Liver (tissue), 3 donors: ENCODE measurements around the gene GLB1L2.

Source experiments
- GABPA ChIP-seq, 2 donors: IDR thresholded peaks in 1 of 2; conservative IDR thresholded peaks in 1 of 2; 2 replicates each; pipeline ENCODE4 v1.6.1; 2016; ENCODE audit warnings: antibody characterized with exemption in 2 of 2, mild to moderate bottlenecking in 1 of 2, moderate library complexity in 1 of 2
- HNF4A ChIP-seq, 2 donors: conservative IDR thresholded peaks; 2 replicates each; pipeline ENCODE4 v1.6.1; 2016; ENCODE audit warnings: antibody characterized with exemption in 2 of 2, mild to moderate bottlenecking in 2 of 2
- RAD21 ChIP-seq, 2 donors: IDR thresholded peaks; 2 replicates each; pipeline ENCODE4 v1.6.1; 2016; ENCODE audit warnings: antibody characterized with exemption in 2 of 2, mild to moderate bottlenecking in 2 of 2
- SP1 ChIP-seq: IDR thresholded peaks from 2 replicates; pipeline ENCODE4 v1.6.1; 2018; ENCODE audit warnings: antibody characterized with exemption, mild to moderate bottlenecking
- YY1 ChIP-seq: IDR thresholded peaks from 2 replicates; pipeline ENCODE4 v1.6.1; 2016; ENCODE audit warnings: antibody characterized with exemption, mild to moderate bottlenecking
- TF ChIP-seq, protein P1 (sequence below): fragments of 150-350 bp; IDR thresholded peaks from 2 replicates; pipeline ENCODE4 v1.5.1; 2017; ENCODE audit warnings: improper control_type of control experiment, low read depth, low read length; ENCODE audit not compliant: missing input control
- TF ChIP-seq, protein P2 (sequence below): IDR thresholded peaks from 2 replicates; pipeline ENCODE4 v1.6.1; 2016; ENCODE audit warnings: antibody characterized with exemption, mild to moderate bottlenecking
- TF ChIP-seq, protein P3 (sequence below): IDR thresholded peaks from 2 replicates; pipeline ENCODE4 v1.6.1; 2016; ENCODE audit warnings: antibody characterized with exemption
- donor health status: healthy.
- donor health status: healthy.

DNA sequence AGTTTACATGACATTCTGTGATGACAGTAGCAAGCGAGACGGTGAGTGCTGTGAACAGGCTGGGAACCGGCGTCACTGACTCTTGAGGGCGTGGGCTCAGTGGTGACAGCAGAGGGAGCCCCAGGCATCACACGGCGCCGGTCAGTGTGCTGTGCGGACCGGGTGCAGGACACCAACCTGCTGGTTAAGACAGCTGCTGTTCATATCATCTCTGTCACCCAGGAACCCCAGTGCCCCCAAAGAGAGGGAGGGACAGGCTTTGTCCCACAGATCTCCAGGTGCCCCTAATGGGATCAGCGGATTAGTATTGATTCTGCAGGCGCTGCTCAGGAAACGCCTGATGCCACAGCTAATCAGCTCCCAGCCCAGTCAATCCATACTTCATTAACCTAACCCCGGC lies 61.9 kb downstream of the GLB1L2 start:
- TF ChIP-seq, protein P1, sequence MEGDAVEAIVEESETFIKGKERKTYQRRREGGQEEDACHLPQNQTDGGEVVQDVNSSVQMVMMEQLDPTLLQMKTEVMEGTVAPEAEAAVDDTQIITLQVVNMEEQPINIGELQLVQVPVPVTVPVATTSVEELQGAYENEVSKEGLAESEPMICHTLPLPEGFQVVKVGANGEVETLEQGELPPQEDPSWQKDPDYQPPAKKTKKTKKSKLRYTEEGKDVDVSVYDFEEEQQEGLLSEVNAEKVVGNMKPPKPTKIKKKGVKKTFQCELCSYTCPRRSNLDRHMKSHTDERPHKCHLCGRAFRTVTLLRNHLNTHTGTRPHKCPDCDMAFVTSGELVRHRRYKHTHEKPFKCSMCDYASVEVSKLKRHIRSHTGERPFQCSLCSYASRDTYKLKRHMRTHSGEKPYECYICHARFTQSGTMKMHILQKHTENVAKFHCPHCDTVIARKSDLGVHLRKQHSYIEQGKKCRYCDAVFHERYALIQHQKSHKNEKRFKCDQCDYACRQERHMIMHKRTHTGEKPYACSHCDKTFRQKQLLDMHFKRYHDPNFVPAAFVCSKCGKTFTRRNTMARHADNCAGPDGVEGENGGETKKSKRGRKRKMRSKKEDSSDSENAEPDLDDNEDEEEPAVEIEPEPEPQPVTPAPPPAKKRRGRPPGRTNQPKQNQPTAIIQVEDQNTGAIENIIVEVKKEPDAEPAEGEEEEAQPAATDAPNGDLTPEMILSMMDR, result peak; percentile 54
- TF ChIP-seq YY1, result no peak
- peak; percentile 80 to 81 for TF ChIP-seq RAD21 (IDR thresholded peaks at IDR 0.05)
- TF ChIP-seq, protein P2, sequence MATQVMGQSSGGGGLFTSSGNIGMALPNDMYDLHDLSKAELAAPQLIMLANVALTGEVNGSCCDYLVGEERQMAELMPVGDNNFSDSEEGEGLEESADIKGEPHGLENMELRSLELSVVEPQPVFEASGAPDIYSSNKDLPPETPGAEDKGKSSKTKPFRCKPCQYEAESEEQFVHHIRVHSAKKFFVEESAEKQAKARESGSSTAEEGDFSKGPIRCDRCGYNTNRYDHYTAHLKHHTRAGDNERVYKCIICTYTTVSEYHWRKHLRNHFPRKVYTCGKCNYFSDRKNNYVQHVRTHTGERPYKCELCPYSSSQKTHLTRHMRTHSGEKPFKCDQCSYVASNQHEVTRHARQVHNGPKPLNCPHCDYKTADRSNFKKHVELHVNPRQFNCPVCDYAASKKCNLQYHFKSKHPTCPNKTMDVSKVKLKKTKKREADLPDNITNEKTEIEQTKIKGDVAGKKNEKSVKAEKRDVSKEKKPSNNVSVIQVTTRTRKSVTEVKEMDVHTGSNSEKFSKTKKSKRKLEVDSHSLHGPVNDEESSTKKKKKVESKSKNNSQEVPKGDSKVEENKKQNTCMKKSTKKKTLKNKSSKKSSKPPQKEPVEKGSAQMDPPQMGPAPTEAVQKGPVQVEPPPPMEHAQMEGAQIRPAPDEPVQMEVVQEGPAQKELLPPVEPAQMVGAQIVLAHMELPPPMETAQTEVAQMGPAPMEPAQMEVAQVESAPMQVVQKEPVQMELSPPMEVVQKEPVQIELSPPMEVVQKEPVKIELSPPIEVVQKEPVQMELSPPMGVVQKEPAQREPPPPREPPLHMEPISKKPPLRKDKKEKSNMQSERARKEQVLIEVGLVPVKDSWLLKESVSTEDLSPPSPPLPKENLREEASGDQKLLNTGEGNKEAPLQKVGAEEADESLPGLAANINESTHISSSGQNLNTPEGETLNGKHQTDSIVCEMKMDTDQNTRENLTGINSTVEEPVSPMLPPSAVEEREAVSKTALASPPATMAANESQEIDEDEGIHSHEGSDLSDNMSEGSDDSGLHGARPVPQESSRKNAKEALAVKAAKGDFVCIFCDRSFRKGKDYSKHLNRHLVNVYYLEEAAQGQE, result no peak
- no peak for TF ChIP-seq GABPA (IDR thresholded peaks at IDR 0.05 in 1 of 2, conservative IDR thresholded peaks at IDR 0.05 in 1 of 2)
- TF ChIP-seq, protein P3, sequence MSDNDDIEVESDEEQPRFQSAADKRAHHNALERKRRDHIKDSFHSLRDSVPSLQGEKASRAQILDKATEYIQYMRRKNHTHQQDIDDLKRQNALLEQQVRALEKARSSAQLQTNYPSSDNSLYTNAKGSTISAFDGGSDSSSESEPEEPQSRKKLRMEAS, result no peak
- no peak for TF ChIP-seq SP1
- no peak for TF ChIP-seq HNF4A (conservative IDR thresholded peaks at IDR 0.05)
